ENCODE data around the gene NOMO2.
"Not testable (repeated sequence)": the region's sequence is repeated elsewhere in the genome, so short reads cannot be mapped to it uniquely, and the experiment has no call there.

NOMO2 gene

GRCh38 chr16:18561727-18562314 is at the start of gene NOMO2:
Gene NOMO2, minus strand, starts transcription at chr16:18562097. Its CDS starts 57 bp downstream, at chr16:18562040.
- DNase-seq, result peak; percentile 77

- not testable (repeated sequence) for DNase-seq
These were observed 48.4 kb upstream of the NOMO2 start for GRCh38 chr16:18610147-18610803.

GRCh38 chr16:18608271-18608670 is 46.4 kb upstream of the NOMO2 start:
- DNase-seq, result not testable (repeated sequence)

- not testable (repeated sequence) for DNase-seq
These were observed 41.8 kb upstream of the NOMO2 start for GRCh38 chr16:18603572-18604246.

DNA sequence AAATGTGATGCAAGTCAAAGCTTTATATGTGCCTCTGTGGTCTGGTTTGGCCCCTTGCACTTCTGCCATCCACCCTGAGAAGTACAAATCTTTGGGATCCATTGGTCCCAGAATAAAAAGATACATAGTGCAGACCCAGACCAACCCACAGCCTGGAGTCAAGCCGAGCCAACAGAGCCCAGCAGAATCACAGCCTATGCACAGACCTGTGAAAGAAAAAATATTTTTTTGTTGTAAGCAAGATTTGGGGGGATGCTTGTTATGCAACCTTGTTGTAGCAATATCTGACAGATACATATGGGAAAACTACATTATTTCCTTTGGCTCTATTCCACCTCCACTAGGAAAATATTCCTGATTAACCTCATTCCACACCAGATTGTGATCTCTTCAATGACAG is 36.7 kb upstream of the NOMO2 start:
- not testable (repeated sequence) for DNase-seq

GRCh38 chr16:18597734-18598133 is 35.8 kb upstream of the NOMO2 start:
- not testable (repeated sequence) for DNase-seq

DNA sequence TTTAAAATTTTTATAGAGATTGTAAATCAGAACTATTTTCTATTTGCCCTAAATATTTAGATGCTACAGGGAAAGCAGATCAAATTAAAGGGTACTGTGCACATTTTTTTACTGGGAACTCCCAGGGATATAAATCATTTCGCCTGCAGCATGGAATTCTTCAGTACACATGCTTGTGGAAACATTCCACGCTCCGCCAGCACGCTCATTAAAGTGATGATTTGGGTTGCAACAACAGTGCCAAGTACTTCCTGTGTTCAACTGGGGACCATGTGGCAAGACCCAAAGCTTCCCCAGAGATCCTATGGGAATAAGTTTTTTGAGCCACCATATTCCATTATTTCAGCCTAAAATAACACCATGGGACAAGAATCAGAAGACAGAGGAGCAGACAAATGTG is 35.4 kb upstream of the NOMO2 start:
- not testable (repeated sequence) for DNase-seq

- DNase-seq, result not testable (repeated sequence)
These were observed 33.9 kb upstream of the NOMO2 start for GRCh38 chr16:18595796-18596195.

DNA sequence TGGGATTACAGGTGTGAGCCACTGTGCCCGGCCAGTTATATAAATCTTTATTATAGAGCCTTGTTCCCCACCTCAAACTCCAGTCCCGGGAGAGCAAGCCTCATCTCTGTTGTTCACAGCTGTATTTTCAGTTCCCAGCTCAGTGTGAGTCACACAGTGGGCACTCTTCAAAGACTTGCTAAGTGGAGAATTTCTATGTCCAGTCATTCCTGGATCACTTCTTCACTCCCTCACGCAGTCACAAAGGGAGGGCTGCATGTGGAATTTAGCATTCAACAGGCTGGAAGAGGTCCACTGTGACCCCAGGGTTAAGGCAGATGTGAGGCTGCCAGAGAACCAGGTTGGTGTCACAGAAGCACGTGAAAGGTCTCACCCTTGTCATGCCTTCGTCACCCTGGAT is 33.0 kb upstream of the NOMO2 start:
- DNase-seq, result not testable (repeated sequence)

DNA sequence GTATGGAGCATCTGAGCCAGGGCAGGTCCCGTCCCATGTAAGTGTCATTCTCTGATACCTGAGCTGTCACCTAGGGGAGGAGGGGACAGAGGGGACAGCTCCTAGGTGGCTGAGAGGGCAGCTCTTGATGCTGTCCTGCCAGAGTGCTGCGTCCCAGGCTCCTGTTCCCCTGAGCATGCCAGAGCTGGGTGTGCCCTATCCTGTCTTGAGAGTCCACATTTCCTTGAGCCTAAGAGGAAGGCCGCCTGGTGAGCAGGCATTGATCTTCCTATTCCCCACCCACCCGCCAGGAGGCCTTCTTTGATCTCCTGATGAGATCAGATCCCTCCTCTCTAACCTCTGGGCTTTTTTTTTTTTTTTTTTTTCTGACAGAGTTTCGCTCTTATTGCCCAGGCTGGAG is 32.0 kb upstream of the NOMO2 start:
- DNase-seq, result not testable (repeated sequence)

DNA sequence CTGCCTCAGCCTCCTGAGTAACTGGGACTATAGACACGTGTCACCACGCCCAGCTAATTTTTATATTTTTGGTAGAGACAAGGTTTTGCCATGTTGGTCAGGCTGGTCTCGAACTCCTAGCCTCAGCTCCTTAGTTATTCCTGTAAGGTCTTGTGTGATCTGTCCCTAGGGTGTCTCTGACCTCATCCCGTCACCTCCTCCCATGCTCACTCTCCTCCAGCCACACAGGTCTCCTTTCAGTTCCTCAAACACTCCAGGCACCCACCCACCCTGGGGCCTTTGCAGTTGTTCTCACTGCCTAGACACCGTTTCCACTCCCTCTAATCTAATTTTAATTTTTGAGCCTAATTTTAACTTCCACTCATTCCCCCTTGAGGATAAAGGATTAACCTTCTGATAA is 31.1 kb upstream of the NOMO2 start:
- DNase-seq, result not testable (repeated sequence)

DNA sequence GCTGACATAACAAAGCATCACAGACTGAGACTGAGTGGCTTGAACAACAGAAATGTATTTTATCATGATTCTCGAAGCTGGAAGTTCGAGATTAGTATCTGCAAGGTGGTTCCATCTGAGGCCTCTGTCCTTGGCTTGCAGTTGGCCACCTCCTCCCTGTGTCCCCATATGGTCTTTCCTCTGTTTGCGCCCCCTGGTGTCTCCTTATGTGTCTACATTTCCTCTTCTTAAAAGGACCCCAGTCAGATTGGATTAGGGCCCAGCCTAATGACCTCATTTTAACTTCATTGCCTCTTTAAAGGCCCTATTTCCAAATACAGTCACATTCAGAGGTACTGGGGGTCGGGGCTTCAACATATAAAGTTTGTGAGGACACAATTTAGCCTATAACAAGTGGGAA is 30.0 kb upstream of the NOMO2 start:
- not testable (repeated sequence) for DNase-seq

GRCh38 chr16:18591441-18591840 is 29.5 kb upstream of the NOMO2 start:
- not testable (repeated sequence) for DNase-seq

- not testable (repeated sequence) for DNase-seq
These were observed 27.9 kb upstream of the NOMO2 start for GRCh38 chr16:18589806-18590205.

- DNase-seq, result not testable (repeated sequence)
These were observed 25.0 kb upstream of the NOMO2 start for GRCh38 chr16:18586560-18587540.

- DNase-seq, result not testable (repeated sequence)
These were observed 23.9 kb upstream of the NOMO2 start for GRCh38 chr16:18585789-18586188.

DNA sequence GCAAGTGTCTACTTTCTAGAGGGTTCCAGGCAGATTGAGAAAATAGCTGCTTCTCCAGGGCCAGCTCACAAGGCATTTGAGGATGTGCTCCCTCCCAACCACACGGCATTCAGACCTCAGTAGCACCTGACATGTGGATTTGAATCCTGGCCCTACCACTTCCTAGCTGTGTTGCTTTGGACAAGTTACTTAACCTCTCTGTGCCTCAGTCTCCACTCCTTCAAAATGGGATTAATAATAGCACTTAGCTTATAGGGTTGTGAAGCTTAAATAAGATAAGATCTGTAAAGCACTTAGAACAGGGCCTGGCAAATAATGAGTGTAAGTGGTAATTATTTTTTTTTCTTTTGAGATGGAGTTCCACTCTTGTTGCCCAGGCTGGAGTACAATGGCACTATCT is 21.0 kb upstream of the NOMO2 start:
- no peak for DNase-seq

GRCh38 chr16:18580396-18580795 is 18.5 kb upstream of the NOMO2 start:
- DNase-seq, result not testable (repeated sequence)

DNA sequence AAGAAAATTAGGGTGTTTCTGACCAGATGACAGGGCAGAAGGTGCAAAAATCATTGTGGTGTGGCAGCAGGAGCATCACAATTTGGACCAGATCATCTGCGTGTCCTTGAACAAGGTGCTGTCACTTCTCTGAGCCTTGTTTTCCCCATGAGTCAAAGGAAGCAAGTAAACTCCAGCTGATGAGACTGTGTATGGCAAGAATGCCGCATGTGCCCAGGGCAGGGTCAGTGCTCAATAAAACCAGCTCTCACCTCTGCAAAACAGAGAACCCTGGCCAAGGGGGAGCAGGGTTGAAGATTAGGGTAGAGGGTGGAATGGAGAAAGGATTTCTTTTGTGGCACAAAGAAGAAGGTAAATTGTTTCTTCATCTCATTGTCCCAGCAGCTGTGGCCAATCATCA is 17.4 kb upstream of the NOMO2 start:
- not testable (repeated sequence) for DNase-seq

- not testable (repeated sequence) for DNase-seq
These were observed 16.0 kb upstream of the NOMO2 start for GRCh38 chr16:18577942-18578341.

- not testable (repeated sequence) for DNase-seq
These were observed 14.0 kb upstream of the NOMO2 start for GRCh38 chr16:18575945-18576344.

DNA sequence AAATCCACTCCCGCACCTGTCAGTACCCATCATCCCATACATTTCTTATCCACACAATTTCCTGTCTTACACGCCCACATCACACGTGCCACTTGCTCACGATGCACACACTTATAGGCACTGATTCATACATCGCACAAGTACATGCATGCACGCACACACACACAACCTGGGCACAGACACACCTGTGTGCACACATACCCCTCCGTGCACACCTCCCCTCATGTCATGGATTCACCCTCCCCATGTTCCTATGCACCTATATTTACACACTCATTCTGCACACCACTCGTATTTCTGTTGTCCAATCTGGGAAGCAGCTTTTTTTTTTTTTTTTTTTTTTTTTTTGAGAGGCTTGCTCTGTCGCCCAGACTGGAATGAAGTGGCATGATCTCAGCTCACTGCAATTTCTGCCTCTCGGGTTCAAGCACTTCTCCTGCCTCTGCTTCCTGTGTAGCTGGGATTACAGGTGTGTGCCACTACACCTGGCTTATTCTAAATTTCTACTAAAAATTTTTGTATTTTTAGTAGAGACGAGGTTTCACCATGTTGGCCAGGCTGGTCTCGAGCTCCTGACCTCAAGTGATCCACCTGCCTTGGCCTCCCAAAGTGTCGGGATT is 13.5 kb upstream of the NOMO2 start:
- not testable (repeated sequence) for DNase-seq
